ACHN (cell line): Measurements from ENCODE around the gene NAAA.

ENCODE experiments used
- DNase-seq: peaks from one replicate; pipeline ENCODE4 v3.0.0-alpha.2; 2015
- in situ Hi-C: cut with HindIII; loops from 2 replicates; pipeline ENCODE4 v1.10.0; 2017; ENCODE audit warnings: low sequenced_read_pairs, low pct_ligation_motif_present, low pct_unique_long_range_greater_than_20kb

NAAA gene

DNA sequence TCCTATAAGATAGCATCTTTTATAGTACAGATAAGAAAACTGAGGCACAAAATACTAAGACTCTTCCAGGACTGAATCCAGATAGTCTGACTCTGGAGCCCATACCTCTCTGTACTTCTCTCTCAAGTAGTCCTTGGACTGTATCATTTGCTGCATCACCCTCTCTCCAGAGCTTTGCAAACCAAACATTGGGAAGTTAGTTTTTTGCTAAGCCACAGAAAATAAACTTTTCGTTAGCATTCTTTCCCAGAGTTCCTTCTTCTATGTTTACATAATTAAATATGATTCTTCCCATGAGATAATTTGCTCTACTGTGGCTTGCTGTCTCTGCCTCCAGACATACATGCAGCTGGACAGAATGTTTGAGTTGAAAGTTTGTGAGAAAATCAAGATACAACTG lies 60.5 kb downstream of the NAAA start:
- DNase-seq: no peak
- in situ Hi-C loops: no loop called here

DNA sequence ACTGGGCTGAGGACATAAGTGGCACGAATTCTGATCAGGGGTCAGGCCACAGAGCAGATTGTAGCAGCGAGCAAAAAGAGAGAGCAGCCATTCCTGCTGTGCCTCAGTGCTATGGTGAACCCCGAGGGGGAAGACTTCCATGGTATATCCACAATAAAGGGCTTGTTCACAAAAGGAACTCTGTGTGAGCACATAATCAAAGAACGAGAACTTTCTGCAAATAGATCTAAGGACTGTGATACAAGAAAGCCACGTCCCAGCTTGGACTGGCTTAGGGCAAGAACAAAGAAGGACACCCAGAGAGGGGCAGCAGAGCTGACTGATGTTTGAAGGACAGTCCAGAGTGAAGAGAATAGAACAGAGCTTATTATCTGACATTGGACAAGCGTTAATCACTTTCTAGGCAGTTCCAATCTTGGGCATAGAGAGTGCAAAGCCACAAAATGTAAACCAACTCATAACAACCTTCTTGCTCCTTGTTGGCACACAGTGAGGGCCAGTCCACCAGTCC lies 62.5 kb downstream of the NAAA start:
- in situ Hi-C loops: no loop called here
- DNase-seq: no peak

DNA sequence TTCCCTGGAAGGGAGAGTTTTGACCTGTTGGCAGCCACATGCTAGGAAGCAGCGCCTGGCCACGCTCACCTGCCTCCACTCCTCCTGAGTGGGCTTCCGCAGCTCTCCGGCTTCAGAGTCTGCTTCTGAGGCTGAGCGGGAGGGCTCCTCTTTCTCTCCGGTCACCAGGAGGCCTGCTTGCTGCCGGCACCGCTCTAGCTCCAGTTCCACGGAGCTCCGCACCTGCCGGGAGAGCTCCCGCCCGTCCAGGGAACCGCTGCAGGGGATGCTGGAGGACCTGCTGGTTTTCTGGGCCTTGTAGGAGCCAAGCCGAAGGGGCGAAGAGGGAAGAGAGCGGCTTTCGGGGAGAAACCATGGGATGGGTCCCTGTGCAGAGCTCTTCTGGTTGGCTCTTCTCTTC lies 64.6 kb downstream of the NAAA start:
- in situ Hi-C loops: no loop called here
- DNase-seq: no peak

GRCh38 chr4:75869100-75869499 lies 71.7 kb downstream of the NAAA start:
- in situ Hi-C loops: no loop called here
- no peak for DNase-seq

DNA sequence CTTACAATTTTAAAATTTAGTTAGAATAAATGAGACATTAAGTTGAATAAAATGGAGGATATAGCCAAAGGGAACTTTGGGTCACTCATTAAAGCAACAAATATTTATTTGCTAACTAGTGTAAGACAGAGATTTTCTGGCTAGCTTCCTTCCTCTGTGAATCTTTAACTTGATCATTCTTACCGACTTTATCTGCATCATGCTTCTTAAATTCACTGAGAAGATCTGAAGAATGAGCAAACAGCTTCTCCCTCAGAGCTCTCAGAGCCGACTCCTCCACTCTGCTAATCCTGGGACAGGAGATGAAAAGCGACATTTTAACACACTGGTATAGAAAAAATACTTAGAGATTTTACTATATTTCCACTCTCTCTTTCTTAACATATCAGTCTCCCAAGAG lies 73.7 kb downstream of the NAAA start:
- in situ Hi-C loops: no loop called here

More for the DNA sequence above, 73.7 kb downstream of the NAAA start:
- peak; percentile 11 for DNase-seq
